GM12891 (cell line): ENCODE measurements around the gene SYNDIG1.

Experiments
- POLR2A ChIP-seq: IDR thresholded peaks from 2 replicates; pipeline ENCODE4 v1.6.1; 2011; ENCODE audit warnings: low read depth, low read length, control low read depth
- POLR2AphosphoS5 ChIP-seq: IDR thresholded peaks from 2 replicates; pipeline ENCODE4 v1.6.1; 2011; ENCODE audit warnings: low read depth, low read length, control low read depth
- SPI1 ChIP-seq: IDR thresholded peaks from 2 replicates; pipeline ENCODE4 v1.6.1; 2011; ENCODE audit warnings: low read depth, low read length, control low read depth

GRCh38 chr20:24560571-24561491, 91.4 kb downstream of the SYNDIG1 start:
- TF ChIP-seq POLR2A (no peak), POLR2AphosphoS5 (no peak), SPI1 (no peak)
